ENCODE measurements around the gene SPDYE3. TPM values are rescaled to one million over a fixed set of nuclear protein-coding genes. Genes with fewer than 3 reads are reported as not detected.
"Not testable (repeated sequence)": the region's sequence is repeated elsewhere in the genome, so short reads cannot be mapped to it uniquely, and the experiment has no call there.

SPDYE3 gene
- total and polyA plus RNA-seq, 8 donors: not detected

DNA sequence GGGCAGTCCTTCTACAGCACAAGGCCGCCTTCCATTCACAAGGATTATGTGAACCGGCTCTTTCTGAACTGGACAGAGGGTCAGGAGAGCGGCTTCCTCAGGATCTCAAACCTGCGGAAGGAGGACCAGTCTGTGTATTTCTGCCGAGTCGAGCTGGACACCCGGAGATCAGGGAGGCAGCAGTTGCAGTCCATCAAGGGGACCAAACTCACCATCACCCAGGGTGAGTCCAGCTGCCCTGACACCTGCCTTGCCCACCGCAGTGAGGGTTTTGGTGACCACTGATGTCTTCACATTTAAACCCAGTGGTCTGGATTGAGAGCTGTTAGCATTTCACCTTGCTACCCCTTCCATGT, 51.3 kb downstream of the SPDYE3 start:
- Histone ChIP-seq H3K36me3 (peaks cover 68 to 100% (median 100%) of the 10 kb centered on the region in 4 donors), H3K27me3 (no peaks in the 10 kb centered on the region), H3K4me1 (no peaks in the 10 kb centered on the region), H3K4me3 (no peak overlapping the region), H3K27ac (no peak overlapping the region), H3K9me3 (no peaks in the 10 kb centered on the region)
- TF ChIP-seq POLR2AphosphoS5 (IDR thresholded peaks at IDR 0.05) (no peak), POLR2A (IDR thresholded peaks at IDR 0.05) (no peak), EP300 (IDR thresholded peaks at IDR 0.05) (no peak)
- TF ChIP-seq, protein P1, sequence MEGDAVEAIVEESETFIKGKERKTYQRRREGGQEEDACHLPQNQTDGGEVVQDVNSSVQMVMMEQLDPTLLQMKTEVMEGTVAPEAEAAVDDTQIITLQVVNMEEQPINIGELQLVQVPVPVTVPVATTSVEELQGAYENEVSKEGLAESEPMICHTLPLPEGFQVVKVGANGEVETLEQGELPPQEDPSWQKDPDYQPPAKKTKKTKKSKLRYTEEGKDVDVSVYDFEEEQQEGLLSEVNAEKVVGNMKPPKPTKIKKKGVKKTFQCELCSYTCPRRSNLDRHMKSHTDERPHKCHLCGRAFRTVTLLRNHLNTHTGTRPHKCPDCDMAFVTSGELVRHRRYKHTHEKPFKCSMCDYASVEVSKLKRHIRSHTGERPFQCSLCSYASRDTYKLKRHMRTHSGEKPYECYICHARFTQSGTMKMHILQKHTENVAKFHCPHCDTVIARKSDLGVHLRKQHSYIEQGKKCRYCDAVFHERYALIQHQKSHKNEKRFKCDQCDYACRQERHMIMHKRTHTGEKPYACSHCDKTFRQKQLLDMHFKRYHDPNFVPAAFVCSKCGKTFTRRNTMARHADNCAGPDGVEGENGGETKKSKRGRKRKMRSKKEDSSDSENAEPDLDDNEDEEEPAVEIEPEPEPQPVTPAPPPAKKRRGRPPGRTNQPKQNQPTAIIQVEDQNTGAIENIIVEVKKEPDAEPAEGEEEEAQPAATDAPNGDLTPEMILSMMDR (IDR thresholded peaks at IDR 0.05): no peak
- DNase-seq: no peak
- intact Hi-C loops (cut with DNase I; ENCODE audit: low total_unique reads): loop anchor here (10.0 kb wide), 1 partner anchor 56 kb away; no protein-coding TSS in a partner anchor
- 93 to 97% (median 96%) methylated on average over 5 to 8 of the region's 8 CpGs for WGBS, 5 donors

DNA sequence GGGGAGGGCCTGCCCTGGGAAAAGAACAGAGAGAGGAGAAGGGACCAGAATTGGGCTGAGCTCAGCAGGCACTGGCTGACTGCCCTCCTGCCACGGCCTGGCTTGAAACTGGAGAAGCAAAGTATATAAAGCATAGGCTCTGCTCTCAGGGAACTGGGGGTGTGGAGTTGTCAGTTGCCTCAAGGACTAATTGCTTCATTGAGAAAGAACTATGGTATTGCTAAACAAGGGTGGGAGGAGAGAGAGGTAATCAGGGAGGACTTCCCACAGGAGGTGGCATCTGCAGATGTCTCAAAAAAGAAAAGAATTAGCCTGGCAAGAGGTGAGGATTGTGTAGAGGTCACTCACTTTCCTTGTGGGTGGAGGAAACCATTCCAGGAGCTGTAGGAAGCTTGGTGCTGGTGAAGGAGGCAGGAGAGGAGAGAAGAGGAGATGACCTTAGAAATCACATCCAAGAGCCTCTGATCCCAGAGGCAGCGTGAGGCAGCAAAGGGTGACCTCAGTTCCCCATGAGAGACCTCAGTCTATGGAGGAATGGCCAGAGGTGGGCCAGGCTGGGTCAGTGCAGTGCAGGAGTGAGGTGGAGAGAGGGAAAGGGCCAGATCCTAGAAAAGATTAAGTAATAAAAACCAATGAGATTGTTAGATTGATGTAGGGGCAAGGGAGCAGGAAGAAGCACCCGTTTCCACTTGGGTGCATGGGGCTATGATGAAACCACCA, 52.8 kb downstream of the SPDYE3 start:
- WGBS, 5 donors: 87 to 92% (median 89%) methylated on average over 3 of the region's 3 CpGs
- Histone ChIP-seq H3K4me3 (no peak overlapping the region), H3K4me1 (peaks cover 0 to under 1% (median 0%) of the 10 kb centered on the region in 4 donors), H3K27me3 (no peaks in the 10 kb centered on the region), H3K9me3 (no peaks in the 10 kb centered on the region), H3K36me3 (peaks cover 55 to 97% (median 95%) of the 10 kb centered on the region in 4 donors), H3K27ac (no peak overlapping the region)
- DNase-seq: no peak
- TF ChIP-seq, protein P1 (IDR thresholded peaks at IDR 0.05): no peak
- no peak for TF ChIP-seq EP300 (IDR thresholded peaks at IDR 0.05)
- no peak for TF ChIP-seq POLR2A (IDR thresholded peaks at IDR 0.05)
- no peak for TF ChIP-seq POLR2AphosphoS5 (IDR thresholded peaks at IDR 0.05)
- intact Hi-C loops (cut with DNase I; ENCODE audit: low total_unique reads): no loop called here

DNA sequence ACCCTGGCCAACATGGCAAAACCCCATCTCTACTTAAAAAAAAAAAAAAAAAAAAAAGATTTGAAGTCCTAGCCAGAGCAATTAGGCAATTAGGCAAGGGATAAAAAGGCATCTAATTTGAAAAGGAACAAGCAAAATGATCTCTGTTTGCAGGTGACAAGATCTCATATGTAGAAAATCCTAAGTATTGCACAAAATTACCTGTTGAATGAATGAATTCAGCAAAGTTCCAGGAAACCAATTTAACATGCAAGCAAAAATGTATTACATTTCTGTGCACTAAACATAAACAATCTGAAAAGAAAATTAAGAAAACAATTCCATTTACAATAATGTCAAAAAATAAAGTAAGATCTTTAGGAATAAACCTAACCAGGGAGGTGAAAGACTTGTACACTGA, 55.6 kb downstream of the SPDYE3 start:
- Histone ChIP-seq H3K27ac (no peak overlapping the region), H3K36me3 (peaks cover 33 to 79% (median 77%) of the 10 kb centered on the region in 4 donors), H3K27me3 (no peaks in the 10 kb centered on the region), H3K9me3 (no peaks in the 10 kb centered on the region), H3K4me3 (no peak overlapping the region), H3K4me1 (peaks cover 0 to 11% (median 0%) of the 10 kb centered on the region in 4 donors)
- intact Hi-C loops (cut with DNase I; ENCODE audit: low total_unique reads): no loop called here
- TF ChIP-seq, protein P1 (IDR thresholded peaks at IDR 0.05): no peak
- no peak for TF ChIP-seq POLR2AphosphoS5 (IDR thresholded peaks at IDR 0.05)
- TF ChIP-seq EP300 (IDR thresholded peaks at IDR 0.05): no peak
- no peak for TF ChIP-seq POLR2A (IDR thresholded peaks at IDR 0.05)
- no peak for DNase-seq

DNA sequence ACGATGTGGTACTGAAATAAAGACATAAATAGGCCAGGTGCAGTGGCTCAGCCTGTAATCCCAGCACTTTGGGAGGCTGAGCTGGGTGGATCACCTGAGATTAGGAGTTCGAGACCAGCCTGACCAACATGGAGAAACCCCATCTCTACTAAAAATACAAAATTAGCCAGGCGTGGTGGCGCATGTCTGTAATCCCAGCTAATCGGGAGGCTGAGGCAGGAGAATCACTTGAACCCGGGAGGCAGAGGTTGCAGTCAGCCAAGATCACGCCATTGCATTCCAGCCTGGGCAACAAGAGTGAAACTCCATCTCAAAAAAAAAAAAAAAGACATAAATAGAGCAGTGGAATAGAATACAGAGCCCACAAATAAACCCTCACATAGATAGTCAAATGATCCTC, 56.3 kb downstream of the SPDYE3 start:
- DNase-seq; intact Hi-C loops (cut with DNase I; ENCODE audit: low total_unique reads): not testable (repeated sequence)

DNA sequence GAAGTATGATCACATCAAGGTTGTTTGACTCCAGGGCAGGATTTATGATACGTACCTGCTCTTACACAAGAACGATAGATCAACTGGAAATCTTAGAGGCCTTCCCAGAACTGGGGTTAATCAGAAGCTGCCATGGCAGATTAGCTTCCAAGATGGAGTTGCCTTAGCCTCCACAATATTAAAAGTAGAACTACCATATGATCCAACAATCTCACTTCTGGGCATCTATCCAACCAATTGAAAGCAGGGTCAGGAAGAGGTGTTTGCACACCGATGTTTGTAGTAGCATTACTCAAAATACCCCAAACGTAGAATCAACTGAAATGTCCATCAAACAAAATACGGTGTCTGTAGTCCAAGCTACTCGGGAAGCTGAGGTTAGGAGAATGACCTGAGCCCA, 57.0 kb downstream of the SPDYE3 start:
- WGBS, 5 donors: 76 to 82% (median 79%) methylated on average over 6 of the region's 6 CpGs
- Histone ChIP-seq H3K36me3 (peaks cover 19 to 73% (median 63%) of the 10 kb centered on the region in 4 donors), H3K9me3 (no peaks in the 10 kb centered on the region), H3K4me1 (peaks cover 0 to 12% (median 0%) of the 10 kb centered on the region in 4 donors), H3K27ac (no peak overlapping the region), H3K4me3 (no peak overlapping the region), H3K27me3 (no peaks in the 10 kb centered on the region)
- TF ChIP-seq EP300 (IDR thresholded peaks at IDR 0.05) (no peak), POLR2AphosphoS5 (IDR thresholded peaks at IDR 0.05) (no peak), POLR2A (IDR thresholded peaks at IDR 0.05) (no peak)
- TF ChIP-seq, protein P1 (IDR thresholded peaks at IDR 0.05): no peak
- intact Hi-C loops (cut with DNase I; ENCODE audit: low total_unique reads): no loop called here
- no peak for DNase-seq

More for the DNA sequence above, 56.3 kb downstream of the SPDYE3 start:
- peaks cover 0 to 11% (median 0%) of the 10 kb centered on the region in 4 donors for H3K4me1 ChIP-seq
- H3K27ac ChIP-seq, H3K4me3 ChIP-seq, H3K27me3 ChIP-seq, H3K9me3 ChIP-seq: not testable (repeated sequence)
- H3K36me3 ChIP-seq: peaks cover 26 to 79% (median 70%) of the 10 kb centered on the region in 4 donors
- 88 to 98% (median 96%) methylated on average over 7 of the region's 7 CpGs for WGBS, 5 donors

DNA sequence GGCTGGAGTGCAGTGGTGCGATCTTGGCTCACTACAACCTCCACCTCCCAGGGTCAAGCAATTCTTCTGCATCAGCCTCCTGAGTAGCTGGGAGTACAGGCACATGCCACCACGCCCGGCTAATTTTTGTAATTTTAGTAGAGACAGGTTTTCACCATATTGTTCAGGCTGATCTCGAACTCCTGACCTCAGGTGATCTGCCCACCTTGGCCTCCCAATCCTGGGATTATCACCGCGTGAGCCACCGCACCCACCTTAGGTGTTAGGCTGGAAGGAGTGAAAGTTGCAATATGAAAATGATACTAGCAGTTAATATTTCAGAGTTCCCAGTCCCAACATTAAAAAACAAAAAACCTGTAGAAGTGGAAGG, 58.5 kb downstream of the SPDYE3 start:
- H3K4me3 ChIP-seq; H3K27me3 ChIP-seq; intact Hi-C loops (cut with DNase I; ENCODE audit: low total_unique reads); H3K9me3 ChIP-seq; DNase-seq: not testable (repeated sequence)
- peaks cover 10 to 58% (median 48%) of the 10 kb centered on the region in 4 donors for H3K36me3 ChIP-seq
- 89 to 96% (median 93%) methylated on average over 7 of the region's 7 CpGs for WGBS, 5 donors
- peaks cover 0 to 19% (median 0%) of the 10 kb centered on the region in 4 donors for H3K4me1 ChIP-seq
- H3K27ac ChIP-seq: peak overlapping the region in 2 of 5 donors; percentile 51 to 71

Data from stomach (tissue), 9 donors.